Measurements from ENCODE around the gene POGLUT2.

The POGLUT2 gene

DNA sequence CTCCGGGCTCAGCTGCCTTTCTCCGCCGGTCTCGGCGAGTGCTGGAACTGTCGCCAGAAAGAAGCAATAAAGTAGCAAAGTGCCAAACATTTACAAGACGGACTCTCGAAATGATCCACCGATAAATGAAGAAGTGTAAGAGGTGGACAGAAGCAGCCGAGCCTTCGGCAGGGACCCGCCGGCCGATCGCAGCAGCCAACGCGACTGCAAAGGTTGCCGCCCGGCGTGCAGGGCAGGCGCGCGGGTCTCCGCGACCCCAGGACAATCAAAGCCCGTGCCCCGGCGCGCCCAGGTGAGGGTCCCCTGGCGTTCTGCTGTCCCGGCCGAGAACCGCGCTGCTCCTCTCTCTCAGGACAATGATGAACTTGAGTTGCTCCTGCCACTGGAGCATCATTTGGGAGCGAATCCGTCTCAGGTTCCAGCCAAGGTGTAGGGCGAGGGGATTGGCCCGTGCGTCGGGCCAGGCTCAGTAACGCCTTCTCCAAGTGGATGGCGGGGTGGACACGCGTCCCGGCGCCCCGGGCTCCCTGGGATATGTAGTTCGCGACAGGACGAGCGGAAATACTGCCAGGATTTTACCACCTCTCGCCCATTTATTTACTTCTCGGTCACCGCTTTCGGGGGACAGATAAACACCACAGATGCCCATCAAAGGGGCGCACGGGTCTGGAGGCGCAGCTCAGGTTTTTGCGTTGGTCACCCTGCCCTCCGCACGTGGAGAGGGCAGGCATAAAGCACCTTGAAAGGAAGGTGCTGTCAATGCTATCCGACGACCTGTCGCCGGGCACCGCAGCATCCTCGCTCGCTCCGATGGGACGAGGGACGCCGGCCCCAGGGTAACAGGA is at the start of gene POGLUT2, which contains the start of gene BIVM:
Gene POGLUT2, minus strand, starts transcription at position 396 of the 845 bp plus-strand sequence. Its CDS starts 306 bp downstream, at position 90.
Gene BIVM, plus strand, starts transcription at position 539 of the 845 bp plus-strand sequence. CDS start 8,149 bp downstream, outside the sequence.
- DNase-seq = peak; percentile 77

DNA sequence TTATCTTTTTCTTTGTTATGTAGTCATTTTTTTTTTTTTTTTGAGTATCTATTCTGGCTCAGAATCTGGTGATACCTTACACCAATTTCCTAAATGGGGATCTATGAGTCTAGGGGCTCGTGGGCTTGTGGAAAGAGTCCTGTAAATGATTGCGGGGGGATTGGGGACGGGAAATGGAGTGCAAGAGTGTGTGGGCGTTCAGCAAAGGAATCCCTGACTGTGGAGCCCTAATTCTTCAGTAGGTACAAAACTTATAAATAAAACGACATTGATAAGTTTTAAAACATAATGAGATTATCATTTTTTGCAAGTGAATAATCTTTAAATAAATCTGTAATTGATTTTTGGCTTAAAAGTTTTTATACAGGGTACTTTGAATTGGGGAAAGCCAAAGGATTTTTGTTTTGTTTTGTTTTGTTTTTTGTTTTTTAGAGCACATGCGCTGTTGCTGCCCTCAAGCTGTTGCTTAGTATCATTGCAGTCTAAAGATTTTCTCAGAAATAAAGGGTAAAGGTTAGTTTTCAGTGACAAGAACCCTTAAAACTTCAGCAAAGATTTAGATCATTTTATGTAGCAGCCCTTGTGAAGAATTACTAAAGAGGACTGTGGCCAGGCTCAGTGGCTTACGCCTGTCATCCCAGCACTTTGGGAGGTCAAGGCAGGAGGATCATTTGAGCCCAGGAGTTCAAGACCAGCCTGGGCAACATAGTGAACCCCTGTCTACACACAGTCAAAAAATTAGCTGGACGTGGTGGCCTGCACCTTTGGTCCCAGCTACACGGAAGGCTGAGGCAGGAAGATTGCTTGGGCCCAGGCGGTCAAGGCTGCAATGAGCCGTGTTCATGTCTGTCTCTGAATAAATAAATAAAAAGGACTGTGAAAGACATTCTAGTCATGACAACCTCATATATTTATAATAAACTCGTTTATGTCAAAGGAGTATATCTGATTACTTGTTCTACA is 48.8 kb upstream of the POGLUT2 start:
- peak; percentile 47 for DNase-seq

- peak; percentile 61 for DNase-seq
Measured at GRCh38 chr13:102846261-102847015, 47.7 kb upstream of the POGLUT2 start.

DNA sequence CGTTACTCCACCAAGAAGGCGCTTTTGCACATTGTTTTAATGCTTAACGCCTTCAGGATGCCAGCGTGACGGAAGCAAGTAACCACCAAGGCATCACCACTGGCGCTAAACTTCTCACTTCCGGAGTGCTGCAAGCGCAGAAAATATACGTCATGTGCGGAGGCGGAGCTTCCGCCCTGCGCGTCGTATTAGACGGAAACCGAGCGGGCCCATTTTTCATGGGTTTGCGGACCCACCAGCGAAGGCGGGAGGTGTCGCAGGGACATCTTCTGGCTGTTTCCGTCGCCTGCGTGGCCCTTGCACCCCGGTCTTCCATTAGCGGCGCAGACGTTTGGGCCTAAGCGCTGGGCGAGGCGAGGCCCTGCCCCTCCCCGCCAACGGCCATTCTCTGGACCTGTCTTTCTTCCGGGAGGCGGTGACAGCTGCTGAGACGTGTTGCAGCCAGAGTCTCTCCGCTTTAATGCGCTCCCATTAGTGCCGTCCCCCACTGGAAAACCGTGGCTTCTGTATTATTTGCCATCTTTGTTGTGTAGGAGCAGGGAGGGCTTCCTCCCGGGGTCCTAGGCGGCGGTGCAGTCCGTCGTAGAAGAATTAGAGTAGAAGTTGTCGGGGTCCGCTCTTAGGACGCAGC is 47.0 kb upstream of the POGLUT2 start, which contains the start of gene ERCC5:
Gene ERCC5, plus strand, starts transcription at position 403 of the 631 bp plus-strand sequence. CDS start 235 bp downstream, outside the sequence.
- peak; percentile 97 for DNase-seq

DNA sequence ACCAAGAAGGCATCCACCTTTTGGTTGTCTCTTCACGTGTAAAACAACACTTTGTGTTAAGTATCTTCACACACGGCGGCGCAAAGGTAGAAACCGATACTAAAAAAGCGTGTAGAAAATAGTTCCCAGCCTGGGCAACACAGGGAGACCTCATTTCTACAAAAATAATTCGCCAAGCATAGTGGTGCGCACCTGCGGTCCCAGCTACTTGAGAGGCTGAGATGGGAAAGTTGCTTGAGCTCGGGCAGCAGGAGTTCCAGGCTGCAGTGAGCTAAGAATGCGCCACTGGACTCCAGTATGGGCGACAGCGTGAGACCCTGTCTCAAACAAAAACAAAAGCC is 46.5 kb upstream of the POGLUT2 start:
- no peak for DNase-seq

DNA sequence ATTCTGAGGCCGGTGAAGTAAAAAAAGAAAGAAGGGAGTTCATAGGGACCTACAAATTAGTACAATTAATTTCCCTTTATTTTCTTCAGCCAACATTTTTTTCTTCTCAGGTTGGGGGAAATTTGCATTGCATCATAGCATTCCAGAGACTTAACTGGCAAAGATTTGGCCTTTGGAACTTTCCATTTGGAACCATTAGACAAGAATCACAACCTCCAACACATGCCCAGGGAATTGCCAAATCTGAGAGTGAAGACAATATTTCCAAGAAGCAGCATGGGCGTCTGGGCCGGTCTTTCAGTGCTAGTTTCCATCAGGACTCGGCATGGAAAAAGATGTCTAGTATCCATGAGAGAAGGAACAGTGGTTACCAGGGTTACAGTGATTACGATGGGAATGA is 40.7 kb upstream of the POGLUT2 start:
- DNase-seq = no peak

- DNase-seq = no peak
Measured at GRCh38 chr13:102838982-102839381, 40.2 kb upstream of the POGLUT2 start.

DNA sequence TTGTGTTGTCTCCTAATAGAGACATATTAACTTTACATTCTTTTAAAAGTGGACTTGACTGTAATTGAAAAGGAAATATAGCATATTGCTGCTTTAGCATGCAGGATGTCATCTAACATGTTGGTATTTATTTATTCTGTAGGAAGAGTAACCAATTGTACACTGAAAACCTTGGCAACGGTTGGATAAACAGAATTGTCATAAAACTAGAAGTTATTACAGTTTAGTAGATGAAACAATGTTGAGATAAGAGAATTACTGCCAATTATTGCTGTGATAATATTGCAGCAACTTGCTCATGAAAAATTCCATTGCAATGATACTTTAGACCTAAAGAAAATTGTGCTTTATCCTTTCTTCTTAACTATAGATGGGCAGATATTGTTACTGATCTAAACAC is 39.5 kb upstream of the POGLUT2 start:
- no peak for DNase-seq

DNA sequence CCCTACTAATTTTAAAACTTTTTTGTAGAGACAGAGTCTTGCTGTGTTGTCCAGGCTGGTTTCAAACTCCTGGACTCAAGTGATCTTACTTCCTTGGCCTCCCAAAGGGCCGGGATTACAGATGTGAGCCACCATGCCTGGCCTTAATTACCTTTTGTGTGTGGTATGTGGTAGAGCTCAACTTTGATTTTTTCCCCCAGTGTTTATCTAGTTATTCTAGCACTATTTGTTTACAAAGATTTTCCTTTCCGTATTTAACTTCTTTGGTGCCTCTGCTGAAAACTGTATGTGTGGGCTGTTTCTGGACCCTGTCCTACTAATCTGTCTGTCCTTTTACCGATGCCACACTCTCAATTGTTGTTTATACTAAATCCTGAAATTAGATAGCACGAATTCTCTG is 37.7 kb upstream of the POGLUT2 start:
- no peak for DNase-seq

DNA sequence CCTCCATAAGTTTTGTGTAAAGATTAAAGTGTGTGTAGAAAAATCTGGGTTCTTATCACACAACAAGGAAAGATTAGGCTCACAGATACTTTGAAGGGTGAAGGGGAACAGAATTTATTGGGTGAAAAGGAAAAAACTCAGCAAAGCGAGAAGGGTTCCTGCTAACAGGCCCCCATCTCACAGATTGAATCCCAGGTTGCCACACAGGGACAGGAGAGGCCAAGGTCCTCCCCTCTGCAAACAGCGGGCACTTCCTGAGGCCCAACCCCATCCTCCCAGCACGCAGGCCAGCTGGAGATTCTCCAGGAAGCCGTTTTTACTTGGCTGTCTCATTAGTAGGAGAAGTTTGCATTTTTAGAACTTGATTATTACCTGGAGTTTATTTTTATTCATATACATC is 31.9 kb upstream of the POGLUT2 start:
- DNase-seq = no peak

- no peak for DNase-seq
Measured at GRCh38 chr13:102825921-102826706, 27.3 kb upstream of the POGLUT2 start.

DNA sequence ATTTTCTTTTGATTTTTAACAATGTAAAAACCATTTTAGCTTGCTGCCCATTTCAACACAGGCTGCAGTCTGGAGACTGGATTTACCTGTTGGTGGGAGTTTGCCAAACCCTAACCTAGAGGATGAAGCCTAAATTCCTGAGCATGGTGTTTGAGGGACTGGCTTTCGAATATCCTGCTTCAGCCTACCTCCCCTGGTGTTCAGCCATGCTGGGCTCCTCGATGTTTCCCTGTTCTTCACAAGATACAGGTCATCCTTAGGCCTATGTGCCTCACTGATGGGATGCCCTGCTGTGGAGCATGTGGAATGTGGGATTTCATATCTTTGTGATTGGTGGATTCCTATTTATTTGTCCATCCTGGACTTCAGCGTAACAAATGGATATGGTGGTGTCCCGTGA is 26.6 kb upstream of the POGLUT2 start:
- no peak for DNase-seq

GRCh38 chr13:102817907-102818306 is 19.1 kb upstream of the POGLUT2 start:
- no peak for DNase-seq

DNA sequence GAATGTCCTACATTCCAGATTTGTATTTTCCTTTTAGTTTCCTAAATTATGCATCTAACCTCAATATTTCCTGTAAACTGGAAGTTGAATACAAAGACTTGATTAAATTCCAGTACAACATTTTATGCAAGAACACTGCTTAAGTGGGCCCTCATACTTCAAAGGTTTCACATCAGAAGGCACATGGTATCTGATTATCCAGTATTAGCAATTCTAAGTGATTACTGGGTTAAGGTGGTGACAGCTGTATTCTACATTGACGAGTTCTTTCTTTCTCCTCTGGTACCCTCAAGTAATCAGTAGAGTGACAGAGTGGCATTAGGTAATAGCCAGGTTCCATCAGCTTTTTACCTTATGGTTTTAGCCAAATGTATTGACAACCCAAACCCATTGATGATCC is 18.5 kb upstream of the POGLUT2 start:
- no peak for DNase-seq

DNA sequence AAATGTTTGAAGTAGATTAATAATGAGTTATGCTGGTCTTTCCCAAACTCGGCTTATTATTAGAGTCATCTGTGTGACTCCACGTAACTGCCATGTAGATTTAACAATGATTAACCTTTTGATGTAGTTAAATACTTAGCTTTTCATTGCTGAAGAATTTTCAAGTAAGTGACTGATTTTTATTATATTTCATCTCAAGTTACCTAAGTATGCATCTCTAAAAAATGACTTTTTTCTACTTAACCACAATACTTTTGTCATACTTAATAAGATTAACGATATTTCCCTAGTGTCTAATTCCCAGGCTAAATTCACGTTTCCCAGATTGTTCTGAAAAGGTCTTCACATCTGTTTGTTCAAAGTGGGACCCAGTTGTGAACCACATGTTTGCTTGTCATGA is 17.9 kb upstream of the POGLUT2 start:
- DNase-seq = no peak

- no peak for DNase-seq
Measured at GRCh38 chr13:102815788-102816187, 17.0 kb upstream of the POGLUT2 start.

- DNase-seq = no peak
Measured at GRCh38 chr13:102814793-102815192, 16.0 kb upstream of the POGLUT2 start.

DNA sequence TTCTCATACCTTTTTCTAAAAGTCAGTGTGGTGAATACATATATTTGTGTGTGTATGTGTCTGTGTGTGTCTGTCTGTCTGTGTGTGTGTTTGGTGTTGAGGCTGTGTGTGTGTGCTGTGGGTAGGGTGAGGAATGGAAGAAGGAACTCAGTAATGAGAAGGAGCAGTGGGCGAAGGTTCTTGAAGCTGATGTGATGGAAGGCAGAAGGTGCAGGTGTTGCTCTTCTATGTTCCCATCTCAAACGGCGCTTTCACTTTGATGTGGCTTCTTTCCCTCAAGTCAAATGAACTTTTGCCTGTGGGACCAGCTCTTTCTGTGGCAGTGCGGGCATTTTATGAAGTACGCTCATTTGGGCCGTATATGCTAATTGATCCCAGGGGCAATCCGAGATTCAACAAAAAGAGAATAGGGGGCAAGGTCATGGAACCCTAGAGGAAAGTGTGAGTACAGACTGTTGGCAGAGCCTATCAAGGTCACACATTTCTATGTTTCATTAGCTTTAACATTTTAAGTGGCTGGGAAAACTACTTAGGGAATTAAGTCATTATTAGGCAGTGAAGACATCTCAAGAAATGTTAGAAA is 15.3 kb upstream of the POGLUT2 start:
- DNase-seq = no peak

DNA sequence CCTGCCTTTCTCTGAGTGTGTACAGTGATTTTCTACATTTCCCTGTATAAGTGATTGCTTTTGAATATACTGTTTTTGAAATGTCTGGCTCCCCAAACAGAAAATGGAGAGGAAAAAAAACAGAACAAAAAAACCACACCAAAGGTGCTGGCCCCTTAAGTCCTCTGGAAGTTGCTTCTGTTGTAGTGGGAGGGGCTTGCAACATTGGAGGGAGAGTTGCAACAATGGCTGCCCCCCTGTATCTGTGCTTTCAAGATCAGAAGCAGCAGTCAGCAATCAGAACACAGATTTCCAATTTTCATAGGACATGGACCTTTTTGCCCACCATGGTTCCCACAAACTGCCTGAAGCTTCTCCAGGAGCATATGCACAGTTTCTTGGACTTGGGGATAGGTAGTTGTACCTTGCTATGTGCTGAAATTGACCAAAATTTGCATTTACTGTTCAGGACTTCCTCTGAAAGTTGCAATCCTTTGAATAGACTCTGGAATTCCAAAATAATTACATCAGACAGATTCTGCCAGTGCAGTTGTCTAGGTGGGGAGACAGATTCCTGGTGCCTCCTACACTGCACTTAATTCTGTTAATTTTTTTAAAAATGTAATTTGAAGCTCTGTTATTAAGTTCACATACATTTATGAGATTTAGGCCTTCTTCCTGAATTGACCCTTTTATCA is 14.0 kb upstream of the POGLUT2 start:
- DNase-seq = no peak

GRCh38 chr13:102807699-102808098 is 8.9 kb upstream of the POGLUT2 start:
- no peak for DNase-seq

All from CD4-positive, alpha-beta T cell treated with Interleukin-12 subunit alpha and Interleukin-12 subunit beta, for 1 hour (primary cell).